Parathyroid adenoma (tissue), 2 donors: ENCODE data around the gene KPTN.

Experiments used
- H2AFZ ChIP-seq: fragments of 300-600 bp; sonication (generic); one replicate; pipeline ENCODE4 v1.7.0; 2017; ENCODE audit warnings: antibody characterized with exemption, mild to moderate bottlenecking
- H3K27ac ChIP-seq: fragments of 300-600 bp; sonication (generic); one replicate; pipeline ENCODE4 v1.7.0; 2017
- H3K27me3 ChIP-seq: fragments of 300-600 bp; sonication (generic); one replicate; pipeline ENCODE4 v1.7.0; 2017; ENCODE audit warnings: low read length; ENCODE audit not compliant: control insufficient read depth, insufficient read depth
- H3K36me3 ChIP-seq: fragments of 300-600 bp; sonication (generic); one replicate; pipeline ENCODE4 v1.7.0; 2017; ENCODE audit warnings: low read length; ENCODE audit not compliant: control insufficient read depth, insufficient read depth
- H3K4me1 ChIP-seq: fragments of 300-600 bp; sonication (generic); one replicate; pipeline ENCODE4 v1.7.0; 2017; ENCODE audit warnings: control low read depth
- H3K4me2 ChIP-seq: fragments of 300-600 bp; sonication (generic); one replicate; pipeline ENCODE4 v1.7.0; 2017; ENCODE audit warnings: low read length
- H3K4me3 ChIP-seq: fragments of 300-600 bp; sonication (generic); one replicate; pipeline ENCODE4 v1.7.0; 2017; ENCODE audit warnings: low read depth, low read length
- H3K79me2 ChIP-seq: fragments of 300-600 bp; sonication (generic); one replicate; pipeline ENCODE4 v1.7.0; 2017; ENCODE audit warnings: control low read depth
- H3K9ac ChIP-seq: fragments of 300-600 bp; sonication (generic); one replicate; pipeline ENCODE4 v1.7.0; 2017; ENCODE audit warnings: mild to moderate bottlenecking
- H3K9me3 ChIP-seq: fragments of 300-600 bp; sonication (generic); one replicate; pipeline ENCODE4 v1.7.0; 2017; ENCODE audit warnings: low read length; ENCODE audit not compliant: control insufficient read depth
- TF ChIP-seq, protein P1 (sequence below): fragments of 300-600 bp; sonication (generic); IDR thresholded peaks from one replicate; pipeline ENCODE4 v1.7.0; 2017; ENCODE audit warnings: antibody characterized with exemption, mild to moderate bottlenecking
- donor health status: primary hyperparathyroidism.

KPTN gene

DNA sequence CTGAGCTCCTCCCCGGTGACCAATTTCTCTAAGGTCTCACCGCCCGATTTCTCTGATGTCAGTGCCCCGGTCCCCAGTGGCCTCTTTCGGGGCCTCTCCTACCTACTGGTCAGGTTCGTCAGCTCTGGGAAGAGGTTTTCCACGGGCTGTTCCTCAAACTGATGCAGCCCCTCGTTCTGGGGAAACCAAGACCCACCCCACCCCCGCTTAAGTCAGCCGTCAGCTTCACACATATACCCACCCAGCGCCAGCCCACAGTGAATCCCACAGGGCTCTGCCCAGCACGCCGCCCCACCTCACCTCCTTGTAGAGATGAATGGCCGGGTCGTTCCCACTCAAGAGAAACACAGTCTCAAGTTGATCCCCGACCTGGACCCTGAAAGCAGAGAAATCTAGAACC, 3.4 kb downstream of the KPTN start:
- no peaks in the 10 kb centered on the region for H3K79me2 ChIP-seq
- TF ChIP-seq, protein P1, sequence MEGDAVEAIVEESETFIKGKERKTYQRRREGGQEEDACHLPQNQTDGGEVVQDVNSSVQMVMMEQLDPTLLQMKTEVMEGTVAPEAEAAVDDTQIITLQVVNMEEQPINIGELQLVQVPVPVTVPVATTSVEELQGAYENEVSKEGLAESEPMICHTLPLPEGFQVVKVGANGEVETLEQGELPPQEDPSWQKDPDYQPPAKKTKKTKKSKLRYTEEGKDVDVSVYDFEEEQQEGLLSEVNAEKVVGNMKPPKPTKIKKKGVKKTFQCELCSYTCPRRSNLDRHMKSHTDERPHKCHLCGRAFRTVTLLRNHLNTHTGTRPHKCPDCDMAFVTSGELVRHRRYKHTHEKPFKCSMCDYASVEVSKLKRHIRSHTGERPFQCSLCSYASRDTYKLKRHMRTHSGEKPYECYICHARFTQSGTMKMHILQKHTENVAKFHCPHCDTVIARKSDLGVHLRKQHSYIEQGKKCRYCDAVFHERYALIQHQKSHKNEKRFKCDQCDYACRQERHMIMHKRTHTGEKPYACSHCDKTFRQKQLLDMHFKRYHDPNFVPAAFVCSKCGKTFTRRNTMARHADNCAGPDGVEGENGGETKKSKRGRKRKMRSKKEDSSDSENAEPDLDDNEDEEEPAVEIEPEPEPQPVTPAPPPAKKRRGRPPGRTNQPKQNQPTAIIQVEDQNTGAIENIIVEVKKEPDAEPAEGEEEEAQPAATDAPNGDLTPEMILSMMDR: no peak
- H3K27ac ChIP-seq: no peak overlapping the region
- H3K4me3 ChIP-seq: no peak overlapping the region
- no peak overlapping the region for H3K9ac ChIP-seq
- no peaks in the 10 kb centered on the region for H3K27me3 ChIP-seq
- no peak overlapping the region for H3K4me2 ChIP-seq
- no peak overlapping the region for H2AFZ ChIP-seq
- H3K9me3 ChIP-seq: no peaks in the 10 kb centered on the region
- no peaks in the 10 kb centered on the region for H3K36me3 ChIP-seq
- peaks cover 3% of the 10 kb centered on the region for H3K4me1 ChIP-seq

DNA sequence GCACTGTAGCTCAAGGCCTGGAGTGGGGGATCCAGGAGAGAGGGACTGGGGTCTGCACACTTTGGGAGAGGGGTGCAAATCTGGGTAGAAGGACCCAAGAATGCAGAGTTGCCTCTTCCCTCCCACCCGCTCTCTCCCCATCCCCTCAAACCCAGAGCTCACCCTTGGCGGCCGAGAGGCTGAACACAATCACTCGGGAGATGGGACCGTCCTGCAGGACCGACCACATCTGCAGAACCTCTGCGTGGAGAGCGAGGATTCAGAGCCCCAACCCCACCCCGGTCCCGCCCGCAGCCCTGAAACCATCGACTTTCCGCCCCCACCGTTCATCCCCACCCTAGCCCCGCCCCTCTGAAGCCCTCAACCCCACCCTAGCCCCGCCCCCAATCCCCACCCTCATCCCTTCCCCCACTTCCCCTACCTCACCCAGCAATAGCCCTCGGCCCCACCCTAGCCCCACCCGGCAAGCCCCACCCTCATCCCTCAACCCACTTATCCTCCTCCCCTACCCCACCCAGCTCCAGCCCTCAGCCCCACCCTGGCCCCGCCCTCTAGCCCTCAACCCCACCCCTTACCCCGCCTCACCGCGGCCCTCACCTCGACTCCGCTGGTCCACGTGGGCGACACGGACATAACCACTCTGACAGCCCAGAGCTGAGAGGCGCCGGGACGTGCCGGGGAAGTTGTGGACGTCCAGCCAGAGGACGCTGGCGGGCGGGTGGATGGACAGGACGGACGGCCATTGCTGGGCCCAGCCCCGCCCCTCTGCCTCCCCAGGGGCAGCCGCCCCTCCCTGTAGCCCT, 4.1 kb downstream of the KPTN start:
- Histone ChIP-seq H3K4me1 (peaks cover 3% of the 10 kb centered on the region), H3K79me2 (no peaks in the 10 kb centered on the region), H3K4me3 (no peak overlapping the region), H3K27ac (no peak overlapping the region), H3K27me3 (peaks cover 2% of the 10 kb centered on the region), H3K36me3 (no peaks in the 10 kb centered on the region), H3K9me3 (no peaks in the 10 kb centered on the region), H3K9ac (no peak overlapping the region), H3K4me2 (no peak overlapping the region), H2AFZ (no peak overlapping the region)
- TF ChIP-seq, protein P1: no peak

DNA sequence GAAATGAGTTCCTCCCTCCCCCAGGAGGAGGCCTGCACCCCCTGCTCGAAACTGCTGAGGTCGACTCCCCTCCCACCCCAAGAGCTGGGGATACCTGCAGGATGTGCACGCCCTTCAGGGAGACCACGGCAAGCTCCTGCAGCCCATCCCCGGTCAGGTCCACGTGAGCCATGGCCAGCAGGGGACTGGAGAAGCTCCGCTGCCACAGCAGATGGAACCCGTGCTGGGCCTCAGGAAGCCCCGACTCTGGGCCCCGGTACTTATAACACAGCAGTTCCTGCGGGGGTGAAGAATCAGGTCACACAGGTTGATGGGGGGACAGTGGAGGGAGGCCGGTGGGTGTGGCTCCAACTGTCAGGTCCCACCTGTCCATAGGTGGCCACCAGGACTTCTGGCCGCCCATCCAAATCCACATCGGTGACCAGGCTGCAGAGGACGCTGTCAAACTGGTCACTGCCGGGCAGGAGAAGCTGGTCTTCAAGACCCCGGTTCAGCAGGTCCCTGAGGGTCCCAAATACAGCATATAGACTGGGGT, 7.5 kb downstream of the KPTN start:
- Histone ChIP-seq H3K4me2 (no peak overlapping the region), H3K36me3 (no peaks in the 10 kb centered on the region), H3K9me3 (no peaks in the 10 kb centered on the region), H3K79me2 (no peaks in the 10 kb centered on the region), H3K9ac (no peak overlapping the region), H2AFZ (no peak overlapping the region), H3K27me3 (peaks cover 5% of the 10 kb centered on the region), H3K4me3 (no peak overlapping the region), H3K27ac (no peak overlapping the region), H3K4me1 (peaks cover 2% of the 10 kb centered on the region)
- TF ChIP-seq, protein P1: no peak

DNA sequence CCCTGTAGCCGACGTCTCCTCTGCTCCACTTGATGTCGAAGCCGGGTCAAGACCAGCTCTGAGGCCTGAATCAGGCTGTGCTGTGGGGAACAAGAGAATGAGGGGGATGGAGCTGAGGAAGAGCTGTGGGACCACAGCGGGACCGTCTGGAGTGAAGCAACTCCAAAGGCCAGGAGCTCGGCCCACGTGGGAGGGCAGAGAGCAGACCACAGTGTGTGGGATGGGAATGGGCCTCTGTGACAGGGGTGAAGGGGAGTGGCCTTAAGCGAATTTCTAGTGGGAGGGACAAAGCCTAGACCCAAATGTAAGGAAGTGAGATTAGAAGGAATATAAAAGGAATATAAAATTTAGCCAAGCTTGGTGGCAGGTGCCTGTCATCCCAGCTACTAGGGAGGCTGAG, 8.6 kb downstream of the KPTN start:
- no peaks in the 10 kb centered on the region for H3K9me3 ChIP-seq

More for the DNA sequence above, 8.6 kb downstream of the KPTN start:
- Histone ChIP-seq H3K4me3 (no peak overlapping the region), H3K9ac (no peak overlapping the region), H3K36me3 (no peaks in the 10 kb centered on the region), H3K27me3 (peaks cover 5% of the 10 kb centered on the region), H3K4me2 (no peak overlapping the region), H3K4me1 (peaks cover 2% of the 10 kb centered on the region), H2AFZ (no peak overlapping the region), H3K79me2 (no peaks in the 10 kb centered on the region), H3K27ac (no peak overlapping the region)
- TF ChIP-seq, protein P1: no peak
